ENCODE results near the gene F2R.

DNA sequence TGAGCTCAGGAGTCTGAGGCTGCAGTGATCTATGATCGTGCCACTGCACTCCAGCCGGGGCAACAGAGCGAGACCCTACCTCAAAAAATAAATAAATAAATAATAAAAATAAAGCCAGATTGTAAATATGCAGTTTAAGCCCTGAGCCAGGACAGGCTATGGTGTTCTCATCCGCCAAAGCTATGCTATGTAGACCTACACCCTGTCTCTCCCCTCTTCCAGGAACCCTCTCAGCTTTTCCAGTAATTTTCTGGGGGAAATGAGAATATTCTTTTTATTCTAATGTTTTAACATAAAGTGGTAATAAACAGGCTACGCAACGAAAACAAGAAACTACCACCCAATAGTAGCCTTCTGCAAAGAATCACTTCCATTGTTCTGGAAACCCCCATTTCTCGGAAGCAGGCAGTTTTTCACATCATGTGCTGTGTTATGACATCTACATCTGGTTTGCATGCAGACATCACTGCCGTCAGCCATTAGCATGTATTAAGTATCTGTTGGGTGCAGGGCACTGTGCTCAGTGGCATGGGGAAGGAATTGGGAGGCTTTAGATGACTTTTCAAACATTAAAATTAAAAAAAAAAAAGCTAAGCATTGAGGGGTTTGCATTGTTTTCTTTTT lies 38.0 kb upstream of the F2R start:
- no peak for TF ChIP-seq EZH2 (IDR thresholded peaks at IDR 0.05; ENCODE audit: low read depth)
- TF ChIP-seq, protein P1, sequence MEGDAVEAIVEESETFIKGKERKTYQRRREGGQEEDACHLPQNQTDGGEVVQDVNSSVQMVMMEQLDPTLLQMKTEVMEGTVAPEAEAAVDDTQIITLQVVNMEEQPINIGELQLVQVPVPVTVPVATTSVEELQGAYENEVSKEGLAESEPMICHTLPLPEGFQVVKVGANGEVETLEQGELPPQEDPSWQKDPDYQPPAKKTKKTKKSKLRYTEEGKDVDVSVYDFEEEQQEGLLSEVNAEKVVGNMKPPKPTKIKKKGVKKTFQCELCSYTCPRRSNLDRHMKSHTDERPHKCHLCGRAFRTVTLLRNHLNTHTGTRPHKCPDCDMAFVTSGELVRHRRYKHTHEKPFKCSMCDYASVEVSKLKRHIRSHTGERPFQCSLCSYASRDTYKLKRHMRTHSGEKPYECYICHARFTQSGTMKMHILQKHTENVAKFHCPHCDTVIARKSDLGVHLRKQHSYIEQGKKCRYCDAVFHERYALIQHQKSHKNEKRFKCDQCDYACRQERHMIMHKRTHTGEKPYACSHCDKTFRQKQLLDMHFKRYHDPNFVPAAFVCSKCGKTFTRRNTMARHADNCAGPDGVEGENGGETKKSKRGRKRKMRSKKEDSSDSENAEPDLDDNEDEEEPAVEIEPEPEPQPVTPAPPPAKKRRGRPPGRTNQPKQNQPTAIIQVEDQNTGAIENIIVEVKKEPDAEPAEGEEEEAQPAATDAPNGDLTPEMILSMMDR (conservative IDR thresholded peaks at IDR 0.05) = no peak

Data from PC-9 (cell line).